GM12878 (cell line): ENCODE data around the gene RPLP1. TPM values are rescaled to one million over a fixed set of nuclear protein-coding genes. Genes with fewer than 3 reads are reported as not detected.

Experiments
- ATAC-seq: fragments of 200-7000 bp; cut with Tn5 transposase; 3 replicates; pipeline ENCODE4 v1.9.1; 2020; ENCODE audit warnings: mild to moderate bottlenecking, moderate library complexity
- BruUV-seq: library from RNA; stranded (reverse); fragments of 400-500 nt; replicated peaks from 2 replicates; lab custom pipeline; 2021; lab: Mats Ljungman, UMichigan
- CTCF ChIA-PET: fragments of 300-600 bp; sonication (Branson Sonifier 250); formaldehyde crosslinking; extraction: SDS; loops from one replicate; lab custom pipeline; 2021; ENCODE audit warnings: inconsistent platforms; lab: Yijun Ruan, JAX
- POLR2A ChIA-PET: fragments of 350-600 bp; formaldehyde crosslinking; extraction: SDS; loops from one replicate; lab custom pipeline; 2021; ENCODE audit warnings: inconsistent platforms; lab: Charles Lee
- RAD21 ChIA-PET: fragments of 300-600 bp; sonication (Branson Sonifier 250); formaldehyde crosslinking; loops from one replicate; lab custom pipeline; 2023; ENCODE audit warnings: antibody characterized with exemption; ENCODE audit not compliant: unreplicated experiment; lab: Charles Lee
- SMC1A ChIA-PET: fragments of 300-600 bp; sonication (Branson Sonifier 250); formaldehyde crosslinking; loops from one replicate; lab custom pipeline; 2023; ENCODE audit not compliant: unreplicated experiment, uncharacterized antibody; lab: Charles Lee
- DNase-seq: peaks from one replicate; pipeline ENCODE4 v3.0.0-alpha.2; 2011; ENCODE audit warnings: low read depth, low spot score
- FAIRE-seq: peaks from 3 replicates; lab custom pipeline; 2011; peaks lifted over from hg19 to GRCh38; lab: Jason Lieb, UNC
- H2AFZ ChIP-seq: 2 replicates; pipeline ENCODE4 v1.6.0; 2011; ENCODE audit warnings: low read depth, low read length, control low read depth; ENCODE audit not compliant: control insufficient read depth
- H3K27ac ChIP-seq: 2 replicates; pipeline ENCODE4 v1.5.1; 2011; ENCODE audit warnings: control low read depth; ENCODE audit not compliant: control insufficient read depth, insufficient read depth
- H3K27me3 ChIP-seq, 2 experiments: replicated peaks in 1 of 2; 2 replicates each; pipeline versions ENCODE4 v1.6.0 to v1.6.1; 2011; ENCODE audit warnings: low read length in 1 of 2; ENCODE audit not compliant: control insufficient read depth in 2 of 2, insufficient read depth in 2 of 2
- H3K36me3 ChIP-seq, 2 experiments: 2 replicates each; pipeline ENCODE4 v1.5.1; 2011; ENCODE audit warnings: low read length in 1 of 2; ENCODE audit not compliant: control insufficient read depth in 2 of 2, insufficient read depth in 2 of 2
- H3K4me1 ChIP-seq: 2 replicates; pipeline ENCODE4 v1.6.1; 2011; ENCODE audit warnings: mild to moderate bottlenecking, low read length, moderate library complexity, mixed read lengths; ENCODE audit not compliant: control insufficient read depth, insufficient read depth
- H3K4me2 ChIP-seq: 2 replicates; pipeline ENCODE4 v1.6.0; 2011; ENCODE audit warnings: control low read depth; ENCODE audit not compliant: control insufficient read depth, insufficient read depth
- H3K4me3 ChIP-seq: fragments of 200-600 bp; sonication (generic); 2 replicates; pipeline ENCODE4 v1.5.1; 2016
- H3K79me2 ChIP-seq: 2 replicates; pipeline ENCODE4 v1.6.0; 2011; ENCODE audit warnings: low read length; ENCODE audit not compliant: control insufficient read depth, insufficient read depth
- H3K9ac ChIP-seq: 2 replicates; pipeline ENCODE4 v1.8.0; 2011; ENCODE audit warnings: low read length, control low read depth, mixed read lengths; ENCODE audit not compliant: control insufficient read depth, insufficient read depth
- H3K9me3 ChIP-seq: replicated peaks from 3 replicates; pipeline ENCODE4 v1.5.1; 2011; ENCODE audit warnings: mild to moderate bottlenecking, low read length; ENCODE audit not compliant: control insufficient read depth, insufficient read depth
- H4K20me1 ChIP-seq: 2 replicates; pipeline ENCODE4 v1.6.0; 2011; ENCODE audit not compliant: control insufficient read depth, insufficient read depth
- IKZF1 ChIP-seq: fragments of 450-650 bp; conservative IDR thresholded peaks from 2 replicates; pipeline ENCODE4 v1.6.1; 2017; ENCODE audit warnings: antibody characterized with exemption, mild to moderate bottlenecking
- KLF5 ChIP-seq: fragments of 450-650 bp; IDR thresholded peaks from 2 replicates; pipeline ENCODE4 v1.6.1; 2014; ENCODE audit warnings: mild to moderate bottlenecking; ENCODE audit not compliant: partially characterized antibody
- TARDBP ChIP-seq: IDR thresholded peaks from 2 replicates; pipeline ENCODE4 v1.6.1; 2016; ENCODE audit warnings: borderline replicate concordance
- ZNF384 ChIP-seq: IDR thresholded peaks from 2 replicates; pipeline ENCODE4 v1.6.1; 2012; ENCODE audit warnings: low read depth, mild to moderate bottlenecking, low read length, improper control_type of control experiment, borderline replicate concordance
- WGBS: methylation state at CpG from one replicate; pipeline ENCODE4 v1.1.6; 2016; ENCODE audit warnings: low lambda C conversion rate; ENCODE audit not compliant: insufficient replicate concordance, insufficient coverage; ENCODE audit errors: missing lambda C conversion rate; 5-methylcytosine and 5-hydroxymethylcytosine counted together
- in situ Hi-C: fragments of 300-500 bp; cut with MboI; formaldehyde crosslinking; loops from 9 replicates; pipeline ENCODE4 v1.14.3; 2018; ENCODE audit warnings: mixed read lengths
- intact Hi-C: fragments of 100-400 bp; cut with micrococcal nuclease; formaldehyde crosslinking; loops from one replicate; pipeline ENCODE4 v1.14.2; 2022; ENCODE audit not compliant: unreplicated experiment
- polyA plus RNA-seq, 11 experiments: library from polyadenylated mRNA; depleted of rRNA in 4 of 11; unstranded in 6 of 11; stranded (reverse) in 5 of 11; fragments of >200 nt; fragmentation: Nextera tagmentation in 4 of 11; fragmentation: Illumina TruSeq in 1 of 11; extraction: Ambion mirVana in 4 of 11; extraction: Trizol in 1 of 11; gene quantifications; 1 replicate in 1 of 11; 2 replicates in 10 of 11; pipeline versions ENCODE4 v1.2.1 to v1.2.3, GENCODE V29; 2011 to 2016; ENCODE audit warnings: inconsistent platforms in 2 of 11, missing spikeins in 2 of 11, low read depth in 1 of 11
- total RNA-seq, 4 experiments: library from RNA; depleted of rRNA in 3 of 4; stranded (reverse); fragments of >200 nt in 3 of 4; fragmentation: Illumina TruSeq in 1 of 4; extraction: Trizol in 1 of 4; gene quantifications; 2 replicates each; pipeline versions ENCODE4 v1.2.1 to v1.2.3, GENCODE V29; 2013 to 2021
- TF ChIP-seq, protein P1 (sequence below): fragments of 450-650 bp; IDR thresholded peaks from 2 replicates; pipeline ENCODE4 v1.6.1; 2017; ENCODE audit warnings: low read depth, mild to moderate bottlenecking, moderate library complexity

RPLP1 gene
- total and polyA plus RNA-seq, 10 of the 15 experiments (the other 5 are each of a cell fraction or from before 2014, with no cell fraction given): 217 to 3,098 (median 1,664) TPM

DNA sequence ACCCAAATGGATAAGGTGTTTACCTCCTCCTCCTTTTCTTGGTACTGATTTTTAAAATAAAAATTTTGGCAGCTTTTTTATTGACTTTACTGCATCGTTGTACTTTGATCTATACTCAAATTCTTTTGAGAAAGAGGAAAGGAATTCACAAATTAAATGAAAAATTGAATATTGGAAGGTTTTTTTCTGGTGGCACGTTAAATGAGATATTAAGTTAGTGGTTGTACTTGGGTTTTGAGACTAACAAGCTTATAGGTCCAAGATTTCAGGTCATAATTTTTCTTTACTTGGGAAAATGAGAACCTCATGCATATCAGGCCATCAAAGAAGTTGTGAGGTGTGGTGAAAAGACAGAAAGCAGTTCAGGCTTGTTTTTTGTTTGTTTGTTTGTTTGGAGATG lies 14.1 kb downstream of the RPLP1 start:
- no peak overlapping the region for H2AFZ ChIP-seq
- RAD21 ChIA-PET: interaction anchor here (1.2 kb wide), 1 partner anchor 18 kb away, joined by 4 read pairs; no protein-coding TSS in a partner anchor
- H3K4me1 ChIP-seq: peaks cover 22% of the 10 kb centered on the region
- CTCF ChIA-PET: interaction anchor here (1.0 to 2.4 kb wide), 3 partner anchors 9 to 13 kb away, joined by 3 to 10 read pairs (median 6); no protein-coding TSS in a partner anchor
- no peaks in the 10 kb centered on the region for H3K9me3 ChIP-seq
- H3K27ac ChIP-seq: no peak overlapping the region
- 27% methylated on average over 2 of the region's 2 CpGs for WGBS
- no peaks in the 10 kb centered on the region for H3K79me2 ChIP-seq
- no peak overlapping the region for H3K9ac ChIP-seq
- no peak for ATAC-seq
- no peak for DNase-seq
- FAIRE-seq: peak; percentile 31
- no peak for TF ChIP-seq TARDBP
- TF ChIP-seq, all 136 proteins: peak for 0
- ChIA-PET SMC1A (interaction anchor here (2.7 kb wide), 1 partner anchor 12 kb away, joined by 10 read pairs; no protein-coding TSS in a partner anchor), POLR2A (interaction anchor here (0.9 kb wide), 1 partner anchor 13 kb away, joined by 3 read pairs; no protein-coding TSS in a partner anchor)
- Histone ChIP-seq H3K4me3 (no peak overlapping the region), H4K20me1 (no peaks in the 10 kb centered on the region), H3K27me3 (no peaks in the 10 kb centered on the region), H3K4me2 (no peak overlapping the region), H3K36me3 (no peaks in the 10 kb centered on the region)
- intact Hi-C loops (no loop called here), in situ Hi-C loops (loop anchor here (5.0 kb wide), 1 partner anchor 1021 kb away; no protein-coding TSS in a partner anchor)
- BruUV-seq: no TSS peak

DNA sequence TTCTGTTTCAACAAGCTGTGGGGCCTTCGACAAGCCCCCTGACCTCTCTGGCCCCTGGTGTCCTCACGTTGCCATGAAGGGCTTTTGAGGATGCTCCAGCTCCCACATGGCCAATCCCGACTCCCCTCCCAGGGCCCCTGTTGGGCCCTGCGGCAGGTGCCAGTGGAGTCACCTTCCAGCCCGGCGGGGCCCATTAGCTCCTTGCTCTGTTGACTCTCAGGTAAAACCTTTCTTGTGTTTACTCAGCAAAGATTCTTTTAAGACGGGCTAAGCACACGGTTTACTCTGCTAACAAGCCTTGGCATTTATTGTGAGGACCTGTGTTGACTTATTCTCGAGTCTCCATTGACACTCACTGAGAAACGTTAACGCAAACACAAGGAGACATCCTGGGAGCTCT lies 15.0 kb downstream of the RPLP1 start:
- intact Hi-C loops: no loop called here
- H3K79me2 ChIP-seq: no peaks in the 10 kb centered on the region
- peaks cover 18% of the 10 kb centered on the region for H3K4me1 ChIP-seq
- TF ChIP-seq KLF5: no peak
- TF ChIP-seq ZNF384: no peak
- TF ChIP-seq IKZF1: no peak
- TF ChIP-seq, protein P1, sequence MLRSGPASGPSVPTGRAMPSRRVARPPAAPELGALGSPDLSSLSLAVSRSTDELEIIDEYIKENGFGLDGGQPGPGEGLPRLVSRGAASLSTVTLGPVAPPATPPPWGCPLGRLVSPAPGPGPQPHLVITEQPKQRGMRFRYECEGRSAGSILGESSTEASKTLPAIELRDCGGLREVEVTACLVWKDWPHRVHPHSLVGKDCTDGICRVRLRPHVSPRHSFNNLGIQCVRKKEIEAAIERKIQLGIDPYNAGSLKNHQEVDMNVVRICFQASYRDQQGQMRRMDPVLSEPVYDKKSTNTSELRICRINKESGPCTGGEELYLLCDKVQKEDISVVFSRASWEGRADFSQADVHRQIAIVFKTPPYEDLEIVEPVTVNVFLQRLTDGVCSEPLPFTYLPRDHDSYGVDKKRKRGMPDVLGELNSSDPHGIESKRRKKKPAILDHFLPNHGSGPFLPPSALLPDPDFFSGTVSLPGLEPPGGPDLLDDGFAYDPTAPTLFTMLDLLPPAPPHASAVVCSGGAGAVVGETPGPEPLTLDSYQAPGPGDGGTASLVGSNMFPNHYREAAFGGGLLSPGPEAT: no peak
- in situ Hi-C loops: loop anchor here (5.0 kb wide), 1 partner anchor 1020 kb away; no protein-coding TSS in a partner anchor
- SMC1A ChIA-PET: interaction anchor here (2.7 kb wide), 1 partner anchor 12 kb away, joined by 10 read pairs; no protein-coding TSS in a partner anchor
- H3K27ac ChIP-seq: no peak overlapping the region
- CTCF ChIA-PET: interaction anchor here (0.5 to 1.8 kb wide), 3 partner anchors 11 to 993 kb away, joined by 3 to 4 read pairs (median 3); no protein-coding TSS in a partner anchor
- H3K4me2 ChIP-seq: no peak overlapping the region
- no peaks in the 10 kb centered on the region for H4K20me1 ChIP-seq
- BruUV-seq: no TSS peak
- H2AFZ ChIP-seq: no peak overlapping the region
- no peak overlapping the region for H3K4me3 ChIP-seq
- POLR2A ChIA-PET: interaction anchor here (0.9 kb wide), 1 partner anchor 14 kb away, joined by 3 read pairs; no protein-coding TSS in a partner anchor
- FAIRE-seq (no peak), DNase-seq (no peak), ATAC-seq (no peak)
- RAD21 ChIA-PET: interaction anchor here (1.3 to 1.4 kb wide), 2 partner anchors 14 to 109 kb away, joined by 3 read pairs; no protein-coding TSS in a partner anchor
- no peak overlapping the region for H3K9ac ChIP-seq
- H3K27me3 ChIP-seq: no peaks in the 10 kb centered on the region
- no peaks in the 10 kb centered on the region for H3K9me3 ChIP-seq
- H3K36me3 ChIP-seq: no peaks in the 10 kb centered on the region
- WGBS: 54% methylated on average over 11 of the region's 11 CpGs
